T-cell (primary cell): ENCODE results near the gene STRIP1. TPM values are rescaled to one million over a fixed set of nuclear protein-coding genes. Genes with fewer than 3 reads are reported as not detected.
A peak's percentile ranks its signal among the peaks of the same experiment; 100 is the strongest.

Experiments
- ATAC-seq, 4 experiments: fragments of 200-7000 bp in 3 of 4; fragments of 150-1000 bp in 1 of 4; cut with Tn5 transposase; replicated peaks in 1 of 4; 1 replicate in 3 of 4; 2 replicates in 1 of 4; pipeline ENCODE4 v1.10.0; 2021; ENCODE audit warnings: moderate library complexity in 3 of 4, mild to moderate bottlenecking in 2 of 4, moderate number of reproducible peaks in 1 of 4
- CTCF ChIA-PET, 2 donors: fragments of 300-600 bp; sonication (Branson Sonifier 250); formaldehyde crosslinking; loops; one replicate each; lab custom pipeline; 2022; ENCODE audit warnings: antibody characterized with exemption in 2 of 2; lab: Charles Lee
- POLR2A ChIA-PET, 2 donors: fragments of 300-600 bp; sonication (Branson Sonifier 250); formaldehyde crosslinking; loops; one replicate each; lab custom pipeline; 2022; ENCODE audit warnings: antibody characterized with exemption in 2 of 2; lab: Charles Lee
- DNase-seq, 35 experiments: peaks; one replicate each; pipeline versions ENCODE4 v3.0.0 to v3.0.0-alpha.2; 2013 to 2023
- H3K27ac ChIP-seq: one replicate; pipeline ENCODE4 v1.5.1; 2013; ENCODE audit warnings: low read length
- H3K27me3 ChIP-seq, 2 experiments: replicated peaks in 1 of 2; 1 replicate in 1 of 2; 2 replicates in 1 of 2; pipeline versions ENCODE4 v1.6.1 to v1.7.0; 2013; ENCODE audit warnings: low read length in 1 of 2, mixed read lengths in 1 of 2; ENCODE audit not compliant: control insufficient read depth in 2 of 2, insufficient read depth in 2 of 2; ENCODE audit errors: extremely low read depth in 1 of 2
- H3K36me3 ChIP-seq, 2 donors: 1 replicate in 1 of 2; 2 replicates in 1 of 2; pipeline versions ENCODE4 v1.6.1 to v1.7.0; 2013; ENCODE audit warnings: low read length in 1 of 2; ENCODE audit not compliant: control insufficient read depth in 2 of 2, insufficient read depth in 1 of 2; ENCODE audit errors: extremely low read depth in 1 of 2
- H3K4me1 ChIP-seq, 2 experiments: 1 replicate in 1 of 2; 2 replicates in 1 of 2; pipeline versions ENCODE4 v1.6.1 to v1.7.0; 2013; ENCODE audit warnings: low read length in 2 of 2, mixed read lengths in 1 of 2; ENCODE audit not compliant: insufficient read depth in 2 of 2, control insufficient read depth in 1 of 2; ENCODE audit errors: extremely low read depth in 1 of 2
- H3K4me3 ChIP-seq, 2 donors: 1 replicate in 1 of 2; 2 replicates in 1 of 2; pipeline versions ENCODE4 v1.5.1 to v1.7.0; 2013; ENCODE audit warnings: mild to moderate bottlenecking in 2 of 2, low read length in 1 of 2, moderate library complexity in 1 of 2; ENCODE audit not compliant: control insufficient read depth in 1 of 2; ENCODE audit errors: extremely low read depth in 1 of 2
- H3K9me3 ChIP-seq: 2 replicates; pipeline ENCODE4 v1.7.0; 2013
- H3K27ac Mint-ChIP-seq, 2 donors: one replicate each; pipeline ENCODE4 v1.8.0; 2020 to 2021; ENCODE audit warnings: mild to moderate bottlenecking in 2 of 2, mixed read lengths in 2 of 2
- H3K27me3 Mint-ChIP-seq, 2 donors: one replicate each; pipeline ENCODE4 v1.8.0; 2021 to 2022; ENCODE audit warnings: mixed read lengths in 2 of 2
- H3K36me3 Mint-ChIP-seq: one replicate; pipeline ENCODE4 v1.8.0; 2021; ENCODE audit warnings: mixed read lengths
- H3K4me1 Mint-ChIP-seq, 3 donors: one replicate each; pipeline ENCODE4 v1.8.0; 2020 to 2022; ENCODE audit warnings: mixed read lengths in 3 of 3, mild to moderate bottlenecking in 1 of 3
- H3K4me3 Mint-ChIP-seq, 3 donors: one replicate each; pipeline ENCODE4 v1.8.0; 2020 to 2022; ENCODE audit warnings: mild to moderate bottlenecking in 3 of 3, mixed read lengths in 3 of 3, moderate library complexity in 3 of 3
- H3K9me3 Mint-ChIP-seq, 3 donors: one replicate each; pipeline ENCODE4 v1.8.0; 2020 to 2022; ENCODE audit warnings: mixed read lengths in 3 of 3
- WGBS: methylation state at CpG from one replicate; pipeline ENCODE4 v1.1.5; 2013; ENCODE audit warnings: missing lambda C conversion rate; ENCODE audit not compliant: insufficient coverage; 5-methylcytosine and 5-hydroxymethylcytosine counted together
- total RNA-seq, 35 experiments: library from RNA in 6 of 35; stranded (reverse) in 6 of 35; fragments of 120-200 nt in 1 of 35; gene quantifications; one replicate each; pipeline versions ENCODE4 v1.2.1 to v1.2.4 and lab custom pipeline; 2013 to 2026

The STRIP1 gene
- 10 to 100 TPM; 70.6 to 87.2 (median 73.3) TPM for total RNA-seq
- 54.7 TPM for total RNA-seq (2013)
- 57.7 to 132 (median 101) reads per million in 29 experiments for total RNA-seq (lab: John Stamatoyannopoulos, UW)

- ATAC-seq = peak; percentile 96 to 97 (median 96)
Observed at GRCh38 chr1:110034451-110035235, at the start of gene STRIP1. Gene STRIP1, plus strand, starts transcription at chr1:110034624. Its CDS starts 14 bp downstream, at chr1:110034638.

GRCh38 chr1:109985247-109986053 is 49.0 kb upstream of the STRIP1 start:
- peaks cover 13 to 17% of the 10 kb centered on the region in 2 experiments for H3K4me1 ChIP-seq
- DNase-seq (peak in 1 of 35 experiments; percentile 14), ATAC-seq (no peak)
- H3K36me3 ChIP-seq = no peaks in the 10 kb centered on the region
- no peaks in the 10 kb centered on the region for H3K9me3 ChIP-seq
- H3K27me3 ChIP-seq = no peaks in the 10 kb centered on the region
- Mint-ChIP-seq H3K36me3 (peaks cover 5% of the 10 kb centered on the region), H3K27me3 (no peaks in the 10 kb centered on the region), H3K9me3 (no peaks in the 10 kb centered on the region), H3K27ac (peak overlapping the region; percentile 76 to 84), H3K4me3 (peak overlapping the region; percentile 97 to 98 (median 98)), H3K4me1 (peaks cover 28 to 48% (median 43%) of the 10 kb centered on the region in 3 donors)
- POLR2A ChIA-PET = interaction anchor here (0.5 to 1.6 kb wide), 6 partner anchors 44 to 414 kb away, joined by 3 to 13 read pairs (median 4); partner anchors contain the start of gene RBM15 (in 1 of the 2)
- WGBS = 0% methylated on average over 10 of the region's 22 CpGs
- CTCF ChIA-PET = interaction anchor here (0.6 to 10.6 kb wide), 23 partner anchors 8 to 437 kb away, joined by 3 to 254 read pairs (median 6); partner anchors contain the start of genes GNAI3 (in 2 of the 2) and STRIP1 (in 1 of the 2)
- peak overlapping the region; percentile 62 for H3K27ac ChIP-seq
- H3K4me3 ChIP-seq = peak overlapping the region; percentile 87 to 88

More at GRCh38 chr1:110034451-110035235, at the start of gene STRIP1:
- Mint-ChIP-seq H3K36me3 (peaks cover 14% of the 10 kb centered on the region), H3K9me3 (no peaks in the 10 kb centered on the region), H3K4me3 (peak within 1 kb of the TSS; percentile 84 to 96 (median 92)), H3K4me1 (peaks cover 52 to 65% (median 53%) of the 10 kb centered on the region in 3 donors), H3K27ac (peak within 1 kb of the TSS; percentile 85 to 93), H3K27me3 (no peaks in the 10 kb centered on the region)
- Histone ChIP-seq H3K9me3 (no peaks in the 10 kb centered on the region), H3K27me3 (no peaks in the 10 kb centered on the region), H3K4me1 (peaks cover 18 to 40% of the 10 kb centered on the region in 2 experiments), H3K27ac (peak within 1 kb of the TSS; percentile 67), H3K4me3 (peak within 1 kb of the TSS; percentile 91 to 93), H3K36me3 (peaks cover 10 to 25% of the 10 kb centered on the region in 2 donors)
- peak; percentile 80 to 97 (median 91) for DNase-seq
- under 1% methylated on average over 63 of the region's 66 CpGs for WGBS
- CTCF ChIA-PET = interaction anchor here in 1 of 2 donors (0.9 to 1.9 kb wide), 4 partner anchors 24 to 425 kb away, joined by 3 to 13 read pairs (median 4); partner anchors contain the start of gene AHCYL1
- POLR2A ChIA-PET = interaction anchor here (0.6 to 1.2 kb wide), 4 partner anchors 11 to 1255 kb away, joined by 3 to 15 read pairs (median 6); no protein-coding TSS in a partner anchor

GRCh38 chr1:109986054-109986444 is 48.4 kb upstream of the STRIP1 start:
- ATAC-seq = no peak
- Histone ChIP-seq H3K27ac (no peak overlapping the region), H3K4me1 (peaks cover 13 to 17% of the 10 kb centered on the region in 2 experiments), H3K9me3 (no peaks in the 10 kb centered on the region), H3K36me3 (no peaks in the 10 kb centered on the region), H3K4me3 (no peak overlapping the region), H3K27me3 (no peaks in the 10 kb centered on the region)
- no CpG with 5 or more reads among the region's 3 CpGs for WGBS
- no peak for DNase-seq
- H3K4me3 Mint-ChIP-seq = peak overlapping the region; percentile 97 to 98 (median 98)
- CTCF ChIA-PET = interaction anchor here (0.7 to 10.6 kb wide), 8 partner anchors 18 to 345 kb away, joined by 3 to 254 read pairs (median 20); partner anchors contain the start of gene STRIP1 (in 1 of the 2)
- POLR2A ChIA-PET = interaction anchor here in 1 of 2 donors (0.6 to 0.9 kb wide), 2 partner anchors 44 to 413 kb away, joined by 3 to 4 read pairs; no protein-coding TSS in a partner anchor
- H3K36me3 Mint-ChIP-seq = peaks cover 5% of the 10 kb centered on the region
- no peaks in the 10 kb centered on the region for H3K9me3 Mint-ChIP-seq
- H3K4me1 Mint-ChIP-seq = peaks cover 32 to 51% (median 47%) of the 10 kb centered on the region in 3 donors
- H3K27me3 Mint-ChIP-seq = no peaks in the 10 kb centered on the region
- no peak overlapping the region for H3K27ac Mint-ChIP-seq

DNA sequence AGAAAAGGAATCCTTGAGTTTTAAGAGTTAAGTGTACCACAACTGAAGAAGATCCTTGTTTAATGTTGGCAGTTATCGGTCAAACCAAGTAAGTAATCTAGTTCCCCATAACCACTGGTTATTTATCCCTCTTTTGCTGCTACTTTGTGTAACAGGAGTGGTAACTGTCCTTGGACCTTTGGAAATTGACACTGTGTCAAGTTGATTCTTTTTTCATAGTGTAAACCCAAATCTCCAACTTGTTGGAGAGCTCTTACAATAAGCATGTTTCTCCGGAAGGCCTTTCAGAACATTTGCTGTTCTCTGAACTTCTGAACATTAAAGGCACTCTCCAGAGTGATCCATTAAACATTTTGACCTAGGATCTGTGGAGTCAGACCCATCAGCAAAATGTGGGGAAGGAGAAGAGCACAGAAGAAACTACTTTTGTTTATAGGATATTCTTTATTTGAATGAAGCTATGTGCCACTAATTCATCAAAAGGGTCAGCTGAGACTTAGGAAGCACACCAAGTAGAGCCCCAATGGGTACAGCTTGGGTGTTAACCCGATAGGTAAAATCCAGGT is 46.0 kb upstream of the STRIP1 start:
- POLR2A ChIA-PET = interaction anchor here in 1 of 2 donors (1.0 kb wide), 1 partner anchor 11 kb away, joined by 5 read pairs; no protein-coding TSS in a partner anchor
- peaks cover 13 to 17% of the 10 kb centered on the region in 2 experiments for H3K4me1 ChIP-seq
- no CpG with 5 or more reads among the region's 3 CpGs for WGBS

DNA sequence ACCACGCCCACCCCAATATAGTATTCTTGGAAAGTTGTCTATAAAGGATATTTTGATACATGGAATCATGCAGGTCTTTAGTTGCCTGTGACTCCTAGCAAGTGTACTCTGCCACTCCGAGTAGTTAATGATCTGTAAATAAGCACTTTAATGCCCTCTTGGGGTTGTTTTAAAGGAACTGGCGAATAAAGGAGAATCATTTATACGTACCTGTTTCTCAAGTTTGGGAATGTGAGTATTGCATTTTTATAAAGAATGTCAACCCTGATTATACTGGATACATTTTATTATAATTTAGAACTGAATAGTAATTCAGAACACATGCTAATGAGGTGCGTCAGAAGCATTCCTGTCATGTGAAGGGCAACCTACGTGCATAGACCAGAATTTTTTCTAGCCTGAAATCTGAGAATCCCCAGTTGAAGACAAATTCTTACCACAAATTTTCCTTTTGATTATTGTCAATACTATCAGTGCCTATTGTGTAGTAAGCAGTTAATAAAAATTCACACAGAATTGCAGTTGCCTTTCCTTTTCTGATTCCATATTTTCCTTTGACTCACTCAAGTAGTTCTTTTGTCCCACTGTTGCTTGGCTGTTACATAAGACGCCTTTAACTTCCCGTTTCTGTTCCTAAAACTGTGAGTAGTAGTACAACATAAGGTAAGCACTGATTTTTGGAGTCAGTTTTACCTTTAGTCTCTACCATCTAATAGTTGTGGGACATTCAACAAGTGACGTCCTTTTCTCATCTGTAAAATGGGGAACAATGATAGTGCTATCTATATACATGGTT is 44.7 kb upstream of the STRIP1 start:
- ChIA-PET POLR2A (interaction anchor here in 1 of 2 donors (1.0 kb wide), 1 partner anchor 9 kb away, joined by 5 read pairs; no protein-coding TSS in a partner anchor), CTCF (no interaction called here)
- Histone ChIP-seq H3K36me3 (peaks cover 0 to 3% of the 10 kb centered on the region in 2 donors), H3K4me3 (no peak overlapping the region), H3K27ac (no peak overlapping the region), H3K9me3 (no peaks in the 10 kb centered on the region), H3K4me1 (peaks cover 11 to 13% of the 10 kb centered on the region in 2 experiments), H3K27me3 (no peaks in the 10 kb centered on the region)
- no peaks in the 10 kb centered on the region for H3K9me3 Mint-ChIP-seq
- peaks cover 7% of the 10 kb centered on the region for H3K36me3 Mint-ChIP-seq
- ATAC-seq (no peak), DNase-seq (no peak)
- H3K4me3 Mint-ChIP-seq = no peak overlapping the region
- 80% methylated on average over 1 of the region's 9 CpGs for WGBS
- no peak overlapping the region for H3K27ac Mint-ChIP-seq
- H3K27me3 Mint-ChIP-seq = no peaks in the 10 kb centered on the region
- H3K4me1 Mint-ChIP-seq = peaks cover 41 to 55% (median 48%) of the 10 kb centered on the region in 3 donors

More for the DNA sequence above, 46.0 kb upstream of the STRIP1 start:
- no peaks in the 10 kb centered on the region for H3K9me3 ChIP-seq
- ATAC-seq (no peak), DNase-seq (no peak)
- H3K27ac ChIP-seq = no peak overlapping the region
- peaks cover 41 to 58% (median 50%) of the 10 kb centered on the region in 3 donors for H3K4me1 Mint-ChIP-seq
- H3K4me3 ChIP-seq = no peak overlapping the region
- no peaks in the 10 kb centered on the region for H3K27me3 Mint-ChIP-seq
- CTCF ChIA-PET = interaction anchor here in 1 of 2 donors (0.6 to 1.1 kb wide), 2 partner anchors 19 to 211 kb away, joined by 3 to 6 read pairs; no protein-coding TSS in a partner anchor
- H3K9me3 Mint-ChIP-seq = no peaks in the 10 kb centered on the region
- H3K27ac Mint-ChIP-seq = no peak overlapping the region
- H3K4me3 Mint-ChIP-seq = no peak overlapping the region
- H3K36me3 ChIP-seq = peaks cover 0 to 3% of the 10 kb centered on the region in 2 donors
- peaks cover 7% of the 10 kb centered on the region for H3K36me3 Mint-ChIP-seq
- no peaks in the 10 kb centered on the region for H3K27me3 ChIP-seq
